Thyroid gland (tissue), 4 donors: ENCODE results near the gene NFYA.

Experiments used
- CTCF ChIP-seq, 6 experiments: fragments of 200-600 bp in 3 of 6; fragments of 450-650 bp in 3 of 6; sonication (generic) in 3 of 6; IDR thresholded peaks; one replicate each; pipeline ENCODE4 v1.5.1; 2016 to 2019; ENCODE audit warnings: antibody characterized with exemption in 6 of 6, mild to moderate bottlenecking in 2 of 6, inconsistent platforms in 1 of 6, moderate library complexity in 1 of 6
- POLR2A ChIP-seq, 2 donors: fragments of 450-650 bp; IDR thresholded peaks; one replicate each; pipeline ENCODE4 v1.6.1; 2017; ENCODE audit warnings: antibody characterized with exemption in 2 of 2, mild to moderate bottlenecking in 2 of 2, moderate library complexity in 1 of 2

GRCh38 chr6:41047745-41048732, 24.7 kb upstream of the NFYA start:
- TF ChIP-seq CTCF (IDR thresholded peaks at IDR 0.05) (no peak), POLR2A (IDR thresholded peaks at IDR 0.05) (no peak)
